GM21447 (cell line): ENCODE data around the gene DCP1A.
"Not testable (repeated sequence)": the region's sequence is repeated elsewhere in the genome, so short reads cannot be mapped to it uniquely, and the experiment has no call there.

ENCODE experiments used
- ATAC-seq: cut with Tn5 transposase; IDR thresholded peaks from one replicate; pipeline ENCODE4 v1.9.1; 2021; ENCODE audit not compliant: unreplicated experiment

The DCP1A gene

GRCh38 chr3:53269193-53269592, 78.2 kb downstream of the DCP1A start:
- ATAC-seq: not testable (repeated sequence)

- ATAC-seq: no peak
Measured at GRCh38 chr3:53267766-53268165, 79.6 kb downstream of the DCP1A start.

GRCh38 chr3:53264718-53265117, 82.6 kb downstream of the DCP1A start:
- no peak for ATAC-seq

- ATAC-seq: no peak
Measured at GRCh38 chr3:53263907-53264306, 83.4 kb downstream of the DCP1A start.

DNA sequence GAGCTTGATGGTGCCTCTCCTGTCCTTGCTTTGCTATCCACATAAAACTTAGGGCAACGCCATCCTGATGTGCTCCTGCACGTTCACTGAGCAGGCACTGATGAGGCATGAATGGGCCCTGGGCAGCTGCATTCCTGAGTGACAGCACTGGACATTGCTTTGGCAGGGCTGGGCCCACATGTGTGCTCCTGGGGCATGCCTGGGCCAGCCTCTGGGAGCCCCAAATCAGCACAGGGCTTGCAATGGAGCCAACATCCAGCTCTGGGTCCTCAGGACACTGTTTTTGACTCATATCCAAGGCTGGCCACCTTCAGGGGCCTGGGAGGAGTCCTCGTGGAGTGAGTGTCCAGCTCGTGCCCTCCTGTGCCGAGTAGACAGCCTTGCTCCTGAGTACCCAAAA, 85.6 kb downstream of the DCP1A start:
- no peak for ATAC-seq

DNA sequence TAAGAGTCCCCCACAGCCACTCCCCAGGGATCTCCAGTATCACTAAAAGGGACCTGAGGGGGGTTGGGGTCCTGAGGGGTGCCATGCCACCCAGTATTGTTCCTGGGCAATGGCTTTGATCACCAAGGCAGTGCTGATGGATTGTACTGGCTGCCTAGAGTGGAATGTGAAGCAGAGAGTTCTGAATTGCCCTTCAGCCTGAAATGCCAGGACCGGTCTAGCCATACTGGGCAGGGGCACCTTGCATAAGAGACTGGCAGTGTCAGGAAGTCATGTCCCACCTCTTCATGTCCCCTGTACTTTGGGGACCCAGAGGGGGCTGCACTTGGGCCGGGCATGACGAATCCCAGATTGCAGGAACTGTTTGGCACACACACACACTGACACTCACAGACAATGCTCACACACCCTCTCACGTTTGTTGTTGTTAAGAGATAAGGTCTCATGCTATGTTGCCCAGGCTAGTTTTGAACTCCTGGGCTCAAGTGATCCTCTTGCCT, 87.0 kb downstream of the DCP1A start:
- ATAC-seq: no peak

GRCh38 chr3:53259427-53260259, 87.7 kb downstream of the DCP1A start:
- ATAC-seq: no peak

DNA sequence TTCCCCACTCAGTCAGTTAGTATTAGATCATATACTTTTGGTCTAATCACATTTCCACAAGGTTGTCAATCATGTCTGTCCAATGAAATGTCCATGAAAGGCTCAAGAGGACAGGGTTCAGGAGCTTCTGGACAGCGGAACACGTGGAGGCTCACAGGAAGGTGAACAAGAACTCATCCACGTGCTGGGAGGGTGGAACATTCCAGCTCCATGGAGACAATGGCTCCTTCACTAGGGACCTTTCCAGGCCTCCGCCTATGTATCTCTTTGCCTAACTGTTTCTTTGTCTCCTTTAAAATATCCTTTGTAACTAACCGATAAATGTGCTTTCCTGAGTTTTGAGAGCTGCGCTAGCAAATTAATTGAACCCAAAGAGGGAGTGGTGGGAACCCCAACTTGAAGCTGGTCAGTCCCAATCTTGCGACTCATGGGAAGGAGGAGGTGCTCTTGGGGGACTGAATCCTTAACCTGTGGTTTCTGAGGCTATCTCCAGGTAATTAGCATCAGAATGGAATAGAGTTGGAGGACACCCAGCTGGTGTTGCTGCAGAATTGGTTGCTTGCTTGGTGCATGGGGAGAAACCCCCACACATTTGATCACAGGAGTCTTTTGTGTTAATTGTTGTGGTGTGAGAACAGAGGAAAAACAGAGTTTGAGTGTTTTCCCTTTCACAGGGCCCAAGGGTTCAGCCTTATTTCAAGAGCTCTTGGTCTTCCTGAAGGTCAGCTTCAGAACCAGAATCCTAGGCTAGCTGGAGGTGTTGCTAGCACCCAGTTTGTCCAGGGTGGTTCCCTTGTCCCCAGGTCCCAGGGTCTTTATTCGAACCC, 88.5 kb downstream of the DCP1A start:
- no peak for ATAC-seq

DNA sequence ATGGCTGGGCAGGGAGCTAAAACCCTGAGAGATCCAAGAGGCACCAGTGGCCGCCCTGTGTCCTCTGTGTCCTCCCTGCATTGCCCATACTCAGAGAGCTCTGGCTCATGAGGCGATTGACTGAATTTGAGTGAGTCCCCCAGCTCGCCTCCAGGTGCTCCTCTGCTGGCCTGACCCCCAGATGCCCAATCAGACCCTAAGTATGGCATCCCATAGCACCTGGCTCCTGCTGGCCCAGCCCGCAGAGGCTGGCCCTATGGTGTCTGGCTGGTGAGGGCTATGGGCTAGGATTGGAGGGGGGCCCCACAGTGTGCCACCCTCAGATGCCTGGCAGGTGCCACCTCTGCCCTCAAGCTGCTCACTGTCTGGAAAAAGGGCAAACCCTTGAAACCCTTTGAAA, 89.9 kb downstream of the DCP1A start:
- no peak for ATAC-seq

DNA sequence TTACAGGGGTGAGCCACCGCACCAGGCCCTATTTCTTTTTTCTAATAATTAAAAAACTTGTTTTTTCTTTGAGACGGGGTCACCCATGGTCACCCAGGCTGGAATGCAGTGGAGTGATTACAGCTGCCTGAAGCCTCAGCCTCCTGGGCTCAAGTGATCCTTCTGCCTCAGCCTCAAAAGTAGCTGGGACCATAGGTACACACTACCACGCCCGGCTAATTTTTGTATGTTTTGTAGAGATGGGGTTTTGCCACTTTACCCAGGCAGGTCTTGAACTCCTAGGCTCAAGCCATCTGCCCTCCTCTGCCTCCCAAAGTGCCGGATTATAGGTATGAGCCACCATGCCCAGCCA, 90.7 kb downstream of the DCP1A start:
- no peak for ATAC-seq

DNA sequence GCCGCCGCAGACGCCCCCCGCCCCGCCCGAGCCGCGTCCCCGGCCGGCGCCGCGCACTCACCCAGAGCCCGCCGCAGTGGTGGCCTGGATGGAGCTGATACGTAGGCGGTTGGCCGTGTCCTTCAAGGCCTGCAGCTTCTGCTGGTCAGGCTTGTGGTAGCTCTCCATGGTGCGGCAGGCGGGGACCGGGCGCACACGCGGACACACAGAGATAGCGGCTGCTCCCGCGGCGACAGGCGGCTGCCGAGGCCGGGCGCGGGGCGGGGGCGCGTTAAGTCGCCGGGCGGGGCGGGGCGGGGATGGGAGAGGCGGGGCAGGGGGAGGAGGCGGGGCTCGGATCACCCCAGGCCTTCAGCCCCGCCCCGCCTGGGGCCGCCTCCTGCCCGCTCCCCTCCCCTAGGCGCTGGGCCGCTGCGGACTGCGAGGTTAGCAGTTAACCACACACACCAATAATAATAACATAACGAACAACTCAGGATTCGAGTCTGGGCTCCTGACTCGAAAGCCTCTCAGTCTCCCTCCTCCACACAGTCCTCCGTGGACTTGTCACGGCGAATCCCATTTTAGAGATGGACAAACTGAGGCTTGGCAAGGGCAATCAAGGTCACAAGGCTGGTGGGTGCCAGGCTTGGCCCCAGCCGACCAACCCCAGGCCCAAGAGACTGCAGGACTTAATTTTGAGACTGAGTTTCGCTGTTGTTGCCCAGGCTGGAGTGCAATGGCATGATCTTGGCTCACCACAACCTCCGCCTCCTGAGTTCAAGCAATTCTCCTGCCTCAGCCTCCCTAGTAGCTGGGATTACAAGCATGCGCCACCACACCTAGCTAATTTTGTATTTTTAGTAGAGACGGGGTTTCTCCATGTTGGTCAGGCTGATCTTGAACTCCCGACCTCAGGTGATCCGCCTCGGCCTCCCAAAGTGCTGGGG, 91.3 kb downstream of the DCP1A start, which contains the start of gene TKT:
TSS of gene TKT (minus strand) at position 248 of the 929 bp plus-strand sequence. CDS start at position 168, 80 bp downstream.
- peak; percentile 46 for ATAC-seq

DNA sequence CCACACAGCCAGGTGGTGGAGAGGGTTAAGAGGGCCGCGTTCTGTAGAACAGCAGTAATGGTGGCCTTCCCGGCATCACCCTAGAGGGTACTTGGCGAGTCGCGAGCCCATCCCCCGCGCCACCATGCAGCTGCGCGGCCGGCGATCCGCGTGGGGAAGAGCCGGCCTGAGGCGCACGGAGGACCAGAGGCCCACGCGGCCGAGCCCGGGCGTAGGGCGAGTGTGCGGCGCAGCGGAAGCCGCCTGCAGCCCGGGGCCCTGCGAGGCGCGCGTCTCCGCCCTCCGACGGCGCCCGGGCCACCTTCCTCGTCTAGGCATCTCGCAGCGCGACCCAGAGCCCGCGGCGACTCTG, 91.9 kb downstream of the DCP1A start:
- ATAC-seq: peak; percentile 39

- peak; percentile 53 for ATAC-seq
Measured at GRCh38 chr3:53254509-53255422, 92.6 kb downstream of the DCP1A start.

DNA sequence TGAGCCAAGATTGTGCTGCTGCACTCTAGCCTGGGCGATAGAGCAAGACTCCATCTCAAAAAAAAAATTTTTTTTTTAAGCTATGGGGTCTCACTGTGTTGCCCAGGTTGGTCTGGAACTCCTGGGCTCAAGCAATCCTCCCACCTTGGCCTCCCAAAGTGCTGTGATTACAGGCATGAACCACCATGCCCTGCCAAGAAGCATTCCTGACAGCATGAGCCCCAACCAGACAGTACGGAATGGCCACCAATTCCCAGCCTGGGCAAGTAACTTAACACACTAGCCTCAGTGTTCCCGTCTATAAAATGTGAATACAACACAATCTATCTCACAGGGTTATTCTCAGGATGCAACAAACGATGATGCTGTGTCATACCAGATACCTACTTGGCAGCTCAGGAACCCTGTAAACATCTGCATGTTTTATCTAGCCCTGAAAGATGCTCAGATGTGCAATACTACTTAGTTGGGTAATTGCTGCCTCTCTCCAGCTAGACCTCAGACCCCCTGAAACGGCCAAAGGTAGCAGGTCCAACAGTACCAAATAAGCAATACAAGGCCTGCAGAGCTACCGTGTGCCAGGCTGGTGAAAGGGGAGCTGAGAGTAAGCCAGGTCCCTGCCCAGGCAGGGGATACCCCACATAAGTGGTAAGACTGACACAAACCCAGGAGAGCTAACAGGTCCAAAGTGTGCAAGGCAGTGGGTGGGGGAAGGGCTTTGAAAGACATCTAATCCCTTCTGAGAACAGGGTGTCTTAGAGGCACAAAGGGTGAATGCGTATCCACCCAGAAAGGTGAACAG, 93.4 kb downstream of the DCP1A start:
- ATAC-seq: no peak

DNA sequence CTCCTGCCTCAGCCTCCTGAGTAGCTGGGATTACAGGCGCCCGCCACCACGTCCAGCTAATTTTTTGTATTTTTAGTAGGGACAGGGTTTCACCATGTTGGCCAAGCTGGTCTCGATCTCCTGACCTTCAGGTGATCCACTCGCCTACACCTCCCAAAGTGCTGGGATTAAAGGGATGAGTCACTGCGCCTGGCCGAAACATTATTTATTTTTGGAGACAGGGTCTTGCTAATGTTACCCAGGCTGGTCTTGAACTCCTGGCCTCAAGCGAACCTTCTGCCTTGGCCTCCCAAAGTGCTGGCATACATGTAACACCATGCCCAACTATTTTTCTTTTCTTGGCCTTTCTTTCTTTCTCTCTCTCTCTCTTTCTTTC, 94.4 kb downstream of the DCP1A start:
- ATAC-seq: not testable (repeated sequence)

DNA sequence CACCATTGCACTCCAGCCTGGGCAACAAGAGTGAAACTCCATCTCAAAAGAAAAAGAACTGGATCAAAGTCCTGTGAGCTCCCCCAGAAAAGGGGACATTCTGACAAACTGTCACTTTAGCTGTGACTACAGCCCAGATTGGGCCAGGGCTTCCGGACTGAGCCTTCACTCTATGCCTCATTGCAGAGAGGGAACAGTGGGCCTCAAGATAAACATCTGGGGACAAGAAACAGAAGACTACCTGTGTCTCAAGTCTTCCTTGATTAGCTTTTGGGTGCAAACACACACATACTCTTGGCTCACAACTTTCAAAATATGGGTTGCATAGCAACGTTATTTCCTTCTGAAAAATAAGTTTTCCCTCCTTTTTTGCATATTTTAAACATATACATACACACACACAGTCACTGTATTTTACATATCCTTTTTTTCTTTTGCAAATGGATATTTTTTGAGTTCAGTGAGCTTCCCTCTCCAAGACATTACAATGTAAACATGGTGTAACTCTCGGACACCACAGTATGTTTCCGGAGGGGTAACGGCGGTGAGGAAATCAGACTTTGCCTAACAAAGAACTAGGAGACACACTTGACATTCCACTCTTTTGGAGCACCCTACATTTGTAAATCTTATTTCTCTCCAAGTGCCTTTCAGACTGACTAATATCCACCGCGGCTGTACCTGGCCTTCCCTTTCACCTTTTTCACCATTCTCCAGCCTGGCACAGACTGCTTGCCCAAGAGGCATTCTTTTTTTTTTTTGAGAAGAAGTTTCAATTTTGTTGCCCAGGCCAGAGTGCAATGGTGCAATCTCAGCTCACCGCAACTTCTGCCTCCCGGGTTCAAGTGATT, 95.0 kb downstream of the DCP1A start:
- ATAC-seq: no peak

DNA sequence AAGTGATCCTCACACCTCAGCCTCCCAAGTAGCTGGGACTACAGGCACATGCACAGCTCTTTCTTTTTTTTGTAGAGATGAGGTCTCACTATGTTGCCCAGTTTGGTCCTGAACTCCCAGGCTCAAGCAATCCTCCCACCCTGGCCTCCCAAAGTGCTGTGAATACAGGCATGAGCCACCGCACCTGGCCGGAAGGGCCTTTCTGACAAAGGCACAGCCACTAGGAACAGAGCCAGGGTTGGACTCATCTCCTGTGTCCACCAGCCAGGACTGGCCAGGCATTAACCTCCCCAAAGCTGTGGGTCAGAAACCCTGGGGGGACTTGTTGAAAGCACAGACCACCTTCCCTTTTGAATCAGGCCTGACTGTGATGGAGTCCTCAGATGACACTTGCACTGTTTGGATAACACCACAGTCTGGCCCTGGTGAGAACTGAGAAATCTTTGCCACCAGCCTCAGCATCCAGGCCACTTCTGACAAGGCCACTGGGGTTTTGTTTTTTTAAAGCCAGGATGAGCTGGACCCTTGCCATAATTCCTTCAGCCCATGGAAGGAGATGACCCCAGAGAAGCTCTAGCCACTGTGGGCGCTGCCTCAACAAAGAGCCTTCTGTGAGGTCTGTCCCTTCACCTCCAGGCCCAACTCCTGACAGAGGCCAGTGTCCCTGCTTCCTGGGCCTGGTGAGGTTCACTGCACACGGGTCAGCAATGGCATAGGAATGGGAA, 96.3 kb downstream of the DCP1A start:
- no peak for ATAC-seq

- ATAC-seq: no peak
Measured at GRCh38 chr3:53250453-53250852, 96.9 kb downstream of the DCP1A start.
